ENCODE data around the gene DPP6. TPM values are rescaled to one million over a fixed set of nuclear protein-coding genes. Genes with fewer than 3 reads are reported as not detected.

The DPP6 gene
- total RNA-seq, 1 donor from 2014 or later, result 0.48 TPM

- peaks cover 5% of the 10 kb centered on the region for H3K9me3 ChIP-seq (ENCODE audit: insufficient read depth, low read depth, low read length)
- H3K27me3 Mint-ChIP-seq (ENCODE audit: low read depth, unreplicated experiment), result peaks cover 18% of the 10 kb centered on the region
- peaks cover 2% of the 10 kb centered on the region for H3K9me3 Mint-ChIP-seq (ENCODE audit: unreplicated experiment)
- no peak for FAIRE-seq
- H3K27ac ChIP-seq (ENCODE audit: low read depth, low read length), result no peak overlapping the region
- DNase-seq (ENCODE audit: low read depth), result no peak
- H3K27ac Mint-ChIP-seq (ENCODE audit: unreplicated experiment), result no peak overlapping the region
- no peaks in the 10 kb centered on the region for H3K36me3 Mint-ChIP-seq (ENCODE audit: low read depth, unreplicated experiment)
- H3K4me1 Mint-ChIP-seq (ENCODE audit: low read depth, unreplicated experiment), result peaks cover 10% of the 10 kb centered on the region
- H3K4me1 ChIP-seq (ENCODE audit: insufficient read depth, low read length), result no peaks in the 10 kb centered on the region
- no peaks in the 10 kb centered on the region for H3K79me2 ChIP-seq (ENCODE audit: insufficient read depth, low read length)
- no peak overlapping the region for H3K4me3 ChIP-seq (ENCODE audit: insufficient read depth, low read depth, low read length)
- H3K27me3 ChIP-seq (ENCODE audit: insufficient read depth, low read length), result no peaks in the 10 kb centered on the region
- H2AFZ ChIP-seq (ENCODE audit: low read depth, low read length), result no peak overlapping the region
- no peak for TF ChIP-seq EZH2 (IDR thresholded peaks at IDR 0.05; ENCODE audit: insufficient read depth, low read length)
- TF ChIP-seq, protein P1, sequence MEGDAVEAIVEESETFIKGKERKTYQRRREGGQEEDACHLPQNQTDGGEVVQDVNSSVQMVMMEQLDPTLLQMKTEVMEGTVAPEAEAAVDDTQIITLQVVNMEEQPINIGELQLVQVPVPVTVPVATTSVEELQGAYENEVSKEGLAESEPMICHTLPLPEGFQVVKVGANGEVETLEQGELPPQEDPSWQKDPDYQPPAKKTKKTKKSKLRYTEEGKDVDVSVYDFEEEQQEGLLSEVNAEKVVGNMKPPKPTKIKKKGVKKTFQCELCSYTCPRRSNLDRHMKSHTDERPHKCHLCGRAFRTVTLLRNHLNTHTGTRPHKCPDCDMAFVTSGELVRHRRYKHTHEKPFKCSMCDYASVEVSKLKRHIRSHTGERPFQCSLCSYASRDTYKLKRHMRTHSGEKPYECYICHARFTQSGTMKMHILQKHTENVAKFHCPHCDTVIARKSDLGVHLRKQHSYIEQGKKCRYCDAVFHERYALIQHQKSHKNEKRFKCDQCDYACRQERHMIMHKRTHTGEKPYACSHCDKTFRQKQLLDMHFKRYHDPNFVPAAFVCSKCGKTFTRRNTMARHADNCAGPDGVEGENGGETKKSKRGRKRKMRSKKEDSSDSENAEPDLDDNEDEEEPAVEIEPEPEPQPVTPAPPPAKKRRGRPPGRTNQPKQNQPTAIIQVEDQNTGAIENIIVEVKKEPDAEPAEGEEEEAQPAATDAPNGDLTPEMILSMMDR (IDR thresholded peaks at IDR 0.05; ENCODE audit: insufficient read depth, low read depth, low read length), result no peak
- H3K4me3 Mint-ChIP-seq (ENCODE audit: unreplicated experiment), result no peak overlapping the region
- H4K20me1 ChIP-seq (ENCODE audit: insufficient read depth, low read length), result no peaks in the 10 kb centered on the region
- no peak overlapping the region for H3K9ac ChIP-seq (ENCODE audit: low read length)
- H3K36me3 ChIP-seq (ENCODE audit: insufficient read depth, low read length), result no peaks in the 10 kb centered on the region
- no peak overlapping the region for H3K4me2 ChIP-seq (ENCODE audit: low read length)
These were observed 804.5 kb downstream of the DPP6 start for GRCh38 chr7:154856733-154857132.

- peaks cover 5% of the 10 kb centered on the region for H3K9me3 ChIP-seq (ENCODE audit: insufficient read depth, low read depth, low read length)
- no peak for FAIRE-seq
- H3K9me3 Mint-ChIP-seq (ENCODE audit: unreplicated experiment), result peaks cover 2% of the 10 kb centered on the region
These were observed 805.0 kb downstream of the DPP6 start for GRCh38 chr7:154857240-154857639.

More at GRCh38 chr7:154857240-154857639, 805.0 kb downstream of the DPP6 start:
- H3K4me3 Mint-ChIP-seq (ENCODE audit: unreplicated experiment), result no peak overlapping the region
- no peaks in the 10 kb centered on the region for H3K36me3 Mint-ChIP-seq (ENCODE audit: low read depth, unreplicated experiment)
- Histone ChIP-seq H3K4me3 (ENCODE audit: insufficient read depth, low read depth, low read length) (no peak overlapping the region), H3K36me3 (ENCODE audit: insufficient read depth, low read length) (no peaks in the 10 kb centered on the region), H3K27me3 (ENCODE audit: insufficient read depth, low read length) (no peaks in the 10 kb centered on the region), H3K79me2 (ENCODE audit: insufficient read depth, low read length) (no peaks in the 10 kb centered on the region), H3K4me2 (ENCODE audit: low read length) (no peak overlapping the region), H3K9ac (ENCODE audit: low read length) (no peak overlapping the region), H4K20me1 (ENCODE audit: insufficient read depth, low read length) (no peaks in the 10 kb centered on the region), H2AFZ (ENCODE audit: low read depth, low read length) (no peak overlapping the region), H3K4me1 (ENCODE audit: insufficient read depth, low read length) (no peaks in the 10 kb centered on the region), H3K27ac (ENCODE audit: low read depth, low read length) (no peak overlapping the region)
- H3K4me1 Mint-ChIP-seq (ENCODE audit: low read depth, unreplicated experiment), result peaks cover 10% of the 10 kb centered on the region
- TF ChIP-seq EZH2 (IDR thresholded peaks at IDR 0.05; ENCODE audit: insufficient read depth, low read length), result no peak
- TF ChIP-seq, protein P1 (IDR thresholded peaks at IDR 0.05; ENCODE audit: insufficient read depth, low read depth, low read length), result no peak
- H3K27ac Mint-ChIP-seq (ENCODE audit: unreplicated experiment), result no peak overlapping the region
- no peak for DNase-seq (ENCODE audit: low read depth)
- H3K27me3 Mint-ChIP-seq (ENCODE audit: low read depth, unreplicated experiment), result peaks cover 22% of the 10 kb centered on the region
